ENCODE measurements around the gene ABHD15.

The ABHD15 gene

DNA sequence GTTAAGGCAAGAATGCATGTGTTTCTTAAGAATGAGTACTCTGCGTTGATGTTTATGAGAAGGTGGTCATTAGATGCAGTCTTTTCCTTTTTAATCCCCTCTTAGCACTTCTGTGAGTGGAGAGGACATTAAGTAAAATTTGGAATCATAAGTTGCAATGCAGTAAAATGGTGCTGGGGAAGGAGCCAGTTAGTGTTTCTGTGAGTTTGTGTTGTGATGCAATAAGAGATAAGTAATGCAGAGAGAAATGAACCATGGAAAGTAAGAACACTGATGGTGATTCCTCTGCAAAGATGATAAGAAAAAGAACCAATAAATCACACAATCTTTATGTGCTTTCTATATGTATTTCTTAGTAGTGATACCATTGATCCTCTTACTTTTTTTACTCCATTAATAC lies 20.0 kb downstream of the ABHD15 start:
- Histone ChIP-seq H3K27me3 (ENCODE audit: control insufficient read depth, insufficient read depth, low read length) (no peaks in the 10 kb centered on the region), H3K27ac (ENCODE audit: low read depth, low read length) (no peak overlapping the region), H3K4me3 (ENCODE audit: low read depth, low read length) (no peak overlapping the region), H3K9ac (ENCODE audit: low read length) (no peak overlapping the region), H3K36me3 (ENCODE audit: control insufficient read depth, insufficient read depth, low read length) (peaks cover 26% of the 10 kb centered on the region), H3K4me1 (ENCODE audit: control insufficient read depth, insufficient read depth, low read length) (no peaks in the 10 kb centered on the region), H3K9me3 (ENCODE audit: control insufficient read depth, insufficient read depth, low read depth, low read length) (no peaks in the 10 kb centered on the region)

DNA sequence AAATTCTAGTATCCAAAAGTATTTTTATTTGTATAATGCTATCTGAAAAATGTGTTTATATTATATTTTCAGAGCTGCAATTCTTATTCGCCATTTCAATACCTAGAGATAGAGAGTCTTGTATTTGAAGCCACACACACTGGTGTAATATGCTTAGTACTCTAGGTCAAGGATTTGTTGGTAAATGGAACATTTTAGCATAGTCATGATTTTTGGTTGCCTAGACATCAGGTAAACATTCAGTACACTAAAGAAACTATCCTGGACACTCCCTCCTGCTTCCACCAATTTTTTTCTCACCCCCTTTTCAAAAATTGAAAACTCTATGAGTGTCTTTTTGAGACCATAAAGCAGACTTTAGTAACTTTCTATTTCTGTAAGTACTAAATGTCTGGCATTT lies 20.8 kb downstream of the ABHD15 start:
- Histone ChIP-seq H3K9ac (ENCODE audit: low read length) (no peak overlapping the region), H3K4me1 (ENCODE audit: control insufficient read depth, insufficient read depth, low read length) (no peaks in the 10 kb centered on the region), H3K36me3 (ENCODE audit: control insufficient read depth, insufficient read depth, low read length) (peaks cover 29% of the 10 kb centered on the region), H3K27ac (ENCODE audit: low read depth, low read length) (no peak overlapping the region), H3K4me3 (ENCODE audit: low read depth, low read length) (no peak overlapping the region), H3K9me3 (ENCODE audit: control insufficient read depth, insufficient read depth, low read depth, low read length) (no peaks in the 10 kb centered on the region), H3K27me3 (ENCODE audit: control insufficient read depth, insufficient read depth, low read length) (no peaks in the 10 kb centered on the region)

DNA sequence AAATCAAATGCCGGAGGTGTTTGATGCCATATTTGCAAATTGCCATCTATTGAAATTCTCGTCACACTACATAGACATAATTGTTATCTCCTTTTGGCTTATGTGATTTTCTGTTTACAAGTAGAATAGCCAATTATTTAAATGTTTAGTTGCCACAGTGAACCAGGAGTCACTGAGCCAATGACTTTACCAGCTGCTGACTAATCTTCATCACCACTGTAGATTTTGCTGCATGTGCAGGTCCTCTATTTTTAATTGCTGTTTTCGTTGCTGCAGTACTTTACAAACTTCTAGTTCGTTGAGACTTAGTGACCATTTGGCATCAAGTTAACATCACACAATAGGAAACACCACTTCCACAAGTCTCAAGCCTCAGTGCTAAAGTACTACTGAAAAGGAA lies 22.8 kb downstream of the ABHD15 start:
- H3K27me3 ChIP-seq (ENCODE audit: control insufficient read depth, insufficient read depth, low read length): no peaks in the 10 kb centered on the region
- no peaks in the 10 kb centered on the region for H3K9me3 ChIP-seq (ENCODE audit: control insufficient read depth, insufficient read depth, low read depth, low read length)
- no peaks in the 10 kb centered on the region for H3K4me1 ChIP-seq (ENCODE audit: control insufficient read depth, insufficient read depth, low read length)
- H3K4me3 ChIP-seq (ENCODE audit: low read depth, low read length): no peak overlapping the region
- no peak overlapping the region for H3K27ac ChIP-seq (ENCODE audit: low read depth, low read length)
- peaks cover 36% of the 10 kb centered on the region for H3K36me3 ChIP-seq (ENCODE audit: control insufficient read depth, insufficient read depth, low read length)
- no peak overlapping the region for H3K9ac ChIP-seq (ENCODE audit: low read length)

DNA sequence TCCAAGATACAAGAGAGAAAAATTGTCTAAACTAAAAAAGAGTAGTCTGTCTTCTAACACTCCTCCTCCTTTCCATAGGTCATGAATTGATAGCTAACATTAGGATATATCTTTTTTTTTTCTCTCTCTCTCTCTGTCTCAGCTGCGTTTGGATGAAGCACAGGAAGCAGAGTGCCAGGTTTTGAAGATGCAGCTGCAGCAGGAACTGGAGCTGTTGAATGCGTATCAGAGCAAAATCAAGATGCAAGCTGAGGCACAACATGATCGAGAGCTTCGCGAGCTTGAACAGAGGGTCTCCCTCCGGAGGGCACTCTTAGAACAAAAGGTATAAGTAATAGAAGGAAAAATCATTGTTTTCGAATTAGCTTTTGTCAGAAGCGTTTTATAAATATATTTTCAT lies 32.9 kb downstream of the ABHD15 start:
- no peak overlapping the region for H3K4me3 ChIP-seq (ENCODE audit: low read depth, low read length)
- H3K27me3 ChIP-seq (ENCODE audit: control insufficient read depth, insufficient read depth, low read length): no peaks in the 10 kb centered on the region
- no peaks in the 10 kb centered on the region for H3K9me3 ChIP-seq (ENCODE audit: control insufficient read depth, insufficient read depth, low read depth, low read length)
- no peaks in the 10 kb centered on the region for H3K4me1 ChIP-seq (ENCODE audit: control insufficient read depth, insufficient read depth, low read length)
- no peak overlapping the region for H3K9ac ChIP-seq (ENCODE audit: low read length)
- H3K36me3 ChIP-seq (ENCODE audit: control insufficient read depth, insufficient read depth, low read length): peaks cover 54% of the 10 kb centered on the region
- H3K27ac ChIP-seq (ENCODE audit: low read depth, low read length): no peak overlapping the region

DNA sequence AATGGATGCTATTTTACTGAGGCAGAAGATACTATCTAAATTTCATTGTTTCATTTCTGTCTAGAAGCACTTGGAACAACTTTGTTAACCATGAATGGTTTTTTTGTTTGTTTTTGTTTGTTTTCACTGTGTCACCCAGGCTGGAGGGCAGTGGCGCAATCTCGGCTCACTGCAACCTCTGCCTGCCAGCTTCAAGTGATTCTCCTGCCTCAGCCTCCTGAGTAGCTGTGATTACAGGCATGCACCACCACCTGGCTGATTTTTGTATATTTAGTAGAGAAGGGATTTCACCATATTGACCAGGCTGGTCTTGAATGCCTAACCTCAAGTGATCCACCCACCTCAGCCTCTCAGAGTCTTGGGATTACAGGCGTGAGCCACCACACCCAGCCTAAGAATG lies 40.5 kb downstream of the ABHD15 start:
- no peak overlapping the region for H3K27ac ChIP-seq (ENCODE audit: low read depth, low read length)
- no peaks in the 10 kb centered on the region for H3K4me1 ChIP-seq (ENCODE audit: control insufficient read depth, insufficient read depth, low read length)
- no peaks in the 10 kb centered on the region for H3K27me3 ChIP-seq (ENCODE audit: control insufficient read depth, insufficient read depth, low read length)
- no peaks in the 10 kb centered on the region for H3K9me3 ChIP-seq (ENCODE audit: control insufficient read depth, insufficient read depth, low read depth, low read length)
- peaks cover 55% of the 10 kb centered on the region for H3K36me3 ChIP-seq (ENCODE audit: control insufficient read depth, insufficient read depth, low read length)
- H3K9ac ChIP-seq (ENCODE audit: low read length): no peak overlapping the region
- H3K4me3 ChIP-seq (ENCODE audit: low read depth, low read length): no peak overlapping the region

DNA sequence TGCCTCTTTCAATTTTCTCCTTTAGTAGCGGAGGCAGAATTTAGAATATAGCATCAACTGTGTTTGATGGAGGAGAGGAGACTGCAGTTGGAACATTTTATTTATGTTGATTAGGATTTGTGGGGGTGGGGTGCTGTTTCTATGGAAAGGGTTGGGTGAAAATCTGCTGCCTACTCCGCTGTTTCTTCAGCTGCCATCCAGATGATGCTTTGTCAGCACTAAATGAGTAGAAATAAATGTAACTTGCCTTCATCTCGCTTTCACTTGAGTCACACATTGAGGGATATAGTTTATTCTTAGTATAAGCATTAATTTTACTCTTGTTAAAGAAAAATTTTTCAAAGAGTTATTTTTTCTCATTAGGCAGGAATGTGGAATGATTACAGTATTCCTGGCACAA lies 42.1 kb downstream of the ABHD15 start:
- no peak overlapping the region for H3K27ac ChIP-seq (ENCODE audit: low read depth, low read length)
- no peak overlapping the region for H3K4me3 ChIP-seq (ENCODE audit: low read depth, low read length)
- no peaks in the 10 kb centered on the region for H3K27me3 ChIP-seq (ENCODE audit: control insufficient read depth, insufficient read depth, low read length)
- no peaks in the 10 kb centered on the region for H3K4me1 ChIP-seq (ENCODE audit: control insufficient read depth, insufficient read depth, low read length)
- H3K36me3 ChIP-seq (ENCODE audit: control insufficient read depth, insufficient read depth, low read length): peaks cover 53% of the 10 kb centered on the region
- no peaks in the 10 kb centered on the region for H3K9me3 ChIP-seq (ENCODE audit: control insufficient read depth, insufficient read depth, low read depth, low read length)
- H3K9ac ChIP-seq (ENCODE audit: low read length): no peak overlapping the region

DNA sequence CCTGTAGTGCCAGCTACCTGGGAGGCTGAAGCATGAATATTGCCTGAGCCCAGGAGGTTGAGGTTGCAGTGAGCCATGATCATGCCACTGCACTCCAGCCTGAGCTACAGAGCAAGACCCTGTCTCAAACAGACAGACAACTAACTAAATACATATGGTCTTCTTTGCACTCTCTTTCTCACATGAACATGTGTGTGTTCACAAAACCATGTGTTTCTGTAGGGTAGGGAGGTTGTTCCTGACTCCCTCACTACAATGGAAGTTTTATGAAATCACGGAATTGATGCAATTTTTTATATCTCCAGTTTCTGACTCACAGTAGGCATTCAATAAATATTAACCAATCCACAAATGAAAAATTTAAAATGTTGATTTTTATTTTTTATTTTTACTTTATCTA lies 48.5 kb downstream of the ABHD15 start:
- no peak overlapping the region for H3K9ac ChIP-seq (ENCODE audit: low read length)
- H3K4me3 ChIP-seq (ENCODE audit: low read depth, low read length): no peak overlapping the region
- H3K4me1 ChIP-seq (ENCODE audit: control insufficient read depth, insufficient read depth, low read length): no peaks in the 10 kb centered on the region
- no peak overlapping the region for H3K27ac ChIP-seq (ENCODE audit: low read depth, low read length)
- H3K27me3 ChIP-seq (ENCODE audit: control insufficient read depth, insufficient read depth, low read length): no peaks in the 10 kb centered on the region
- H3K9me3 ChIP-seq (ENCODE audit: control insufficient read depth, insufficient read depth, low read depth, low read length): no peaks in the 10 kb centered on the region
- H3K36me3 ChIP-seq (ENCODE audit: control insufficient read depth, insufficient read depth, low read length): peaks cover 69% of the 10 kb centered on the region

DNA sequence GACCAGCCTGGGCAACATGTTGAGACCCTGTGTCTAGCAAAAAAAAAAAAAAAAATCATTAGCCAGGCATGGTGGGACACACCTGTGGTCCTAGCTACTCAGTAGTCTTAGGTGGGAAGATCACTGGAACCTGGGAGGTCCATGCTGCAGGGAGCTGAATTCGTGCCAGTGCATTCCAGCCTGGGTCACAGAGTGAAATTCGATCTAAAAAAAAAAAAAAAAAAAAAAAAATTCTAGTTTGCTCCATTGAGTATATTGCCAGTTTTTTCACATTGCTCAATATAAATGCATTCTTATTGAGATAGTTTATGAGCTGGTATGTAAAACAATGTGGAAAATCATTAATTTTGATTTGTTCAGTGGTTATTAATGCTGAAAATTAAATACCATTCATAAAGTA lies 52.0 kb downstream of the ABHD15 start:
- no peaks in the 10 kb centered on the region for H3K4me1 ChIP-seq (ENCODE audit: control insufficient read depth, insufficient read depth, low read length)
- H3K27ac ChIP-seq (ENCODE audit: low read depth, low read length): no peak overlapping the region
- no peak overlapping the region for H3K4me3 ChIP-seq (ENCODE audit: low read depth, low read length)
- H3K9ac ChIP-seq (ENCODE audit: low read length): no peak overlapping the region
- H3K27me3 ChIP-seq (ENCODE audit: control insufficient read depth, insufficient read depth, low read length): no peaks in the 10 kb centered on the region
- H3K36me3 ChIP-seq (ENCODE audit: control insufficient read depth, insufficient read depth, low read length): peaks cover 71% of the 10 kb centered on the region
- no peaks in the 10 kb centered on the region for H3K9me3 ChIP-seq (ENCODE audit: control insufficient read depth, insufficient read depth, low read depth, low read length)

DNA sequence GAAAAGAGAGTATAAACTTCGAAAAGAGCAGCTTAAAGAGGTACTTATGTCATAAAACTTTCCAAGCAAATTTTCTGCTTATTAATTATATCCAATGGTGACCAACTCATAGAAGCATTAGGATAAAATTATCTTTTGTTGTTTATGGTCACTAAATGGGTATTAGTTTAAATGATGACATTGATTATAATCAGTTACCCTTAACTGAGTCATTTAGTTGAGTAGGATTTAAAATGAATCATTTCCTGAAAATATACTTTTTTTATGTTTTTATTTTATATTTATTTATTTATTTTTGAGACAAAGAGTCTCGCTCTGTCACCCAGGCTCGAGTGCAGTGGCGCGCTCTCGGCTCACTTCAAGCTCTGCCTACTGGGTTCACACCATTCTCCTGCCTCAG lies 55.9 kb downstream of the ABHD15 start:
- no peaks in the 10 kb centered on the region for H3K4me1 ChIP-seq (ENCODE audit: control insufficient read depth, insufficient read depth, low read length)
- peaks cover 76% of the 10 kb centered on the region for H3K36me3 ChIP-seq (ENCODE audit: control insufficient read depth, insufficient read depth, low read length)
- no peaks in the 10 kb centered on the region for H3K27me3 ChIP-seq (ENCODE audit: control insufficient read depth, insufficient read depth, low read length)
- H3K27ac ChIP-seq (ENCODE audit: low read depth, low read length): no peak overlapping the region
- no peak overlapping the region for H3K9ac ChIP-seq (ENCODE audit: low read length)
- H3K4me3 ChIP-seq (ENCODE audit: low read depth, low read length): no peak overlapping the region
- H3K9me3 ChIP-seq (ENCODE audit: control insufficient read depth, insufficient read depth, low read depth, low read length): no peaks in the 10 kb centered on the region
